ENCODE results near the gene NAA10. TPM values are rescaled to one million over a fixed set of nuclear protein-coding genes. Genes with fewer than 3 reads are reported as not detected.

The NAA10 gene
- total RNA-seq, 1 donor from 2014 or later: 156 TPM

DNA sequence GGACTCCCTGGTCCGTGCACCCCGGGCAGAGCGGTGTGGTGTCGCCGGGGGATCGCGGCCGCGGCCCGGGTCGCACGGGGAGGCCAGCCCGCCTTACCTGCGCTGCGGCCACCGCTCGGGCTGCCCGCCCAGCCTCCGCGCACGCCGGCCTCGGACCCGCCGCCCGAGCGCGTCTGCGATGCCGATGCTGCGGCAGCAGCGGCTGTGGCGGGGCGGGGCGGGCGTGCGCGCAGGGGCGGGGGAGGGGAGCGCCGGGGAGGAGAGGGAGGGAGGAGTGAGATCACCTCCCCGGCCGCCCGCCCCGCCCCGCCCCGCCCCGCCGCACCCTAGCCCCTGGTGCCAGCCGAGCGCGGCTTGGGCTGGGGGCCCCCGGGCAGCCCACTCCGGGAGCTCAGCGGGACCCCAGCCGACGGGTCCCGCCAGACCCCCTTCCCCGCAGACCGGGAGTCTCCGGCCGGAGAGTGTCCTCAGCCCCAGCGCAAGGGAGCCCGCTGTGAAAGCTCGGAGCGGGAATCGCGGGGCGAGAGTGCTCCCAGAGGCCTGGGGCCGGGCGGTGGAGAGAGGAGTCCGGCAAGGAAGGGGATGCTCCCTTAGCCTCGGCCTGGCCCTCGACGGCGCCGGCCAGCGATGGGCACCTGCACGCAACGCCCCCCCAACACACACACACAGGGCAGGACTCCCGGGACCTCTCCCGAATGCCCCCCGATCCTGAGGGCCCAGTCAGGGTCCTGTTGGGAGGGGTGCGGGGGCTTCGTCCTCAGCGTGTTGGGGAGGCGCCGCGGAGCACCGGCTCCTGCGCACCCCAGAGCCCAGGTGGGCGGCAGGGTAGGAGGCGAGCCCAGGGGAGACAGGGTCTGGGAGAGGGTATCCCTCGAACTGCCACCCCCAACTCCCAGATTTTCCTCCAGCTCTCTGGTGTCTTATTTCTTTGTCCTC is 48.6 kb downstream of the NAA10 start, which contains the start of gene L1CAM:
L1CAM (minus strand) TSS at position 206 of the 936 bp plus-strand sequence. CDS start 10,337 bp downstream, outside the sequence.
- intact Hi-C loops (cut with micrococcal nuclease): no loop called here
- DNase-seq (ENCODE audit: low spot score): no peak
- Mint-ChIP-seq H3K9me3 (no peaks in the 10 kb centered on the region), H3K36me3 (ENCODE audit: low read depth) (no peaks in the 10 kb centered on the region), H3K27me3 (ENCODE audit: insufficient read depth) (peaks cover 20% of the 10 kb centered on the region), H3K27ac (no peak within 1 kb of the TSS), H3K4me3 (peak within 1 kb of the TSS; percentile 61), H3K4me1 (ENCODE audit: low read depth) (peaks cover 4% of the 10 kb centered on the region)

DNA sequence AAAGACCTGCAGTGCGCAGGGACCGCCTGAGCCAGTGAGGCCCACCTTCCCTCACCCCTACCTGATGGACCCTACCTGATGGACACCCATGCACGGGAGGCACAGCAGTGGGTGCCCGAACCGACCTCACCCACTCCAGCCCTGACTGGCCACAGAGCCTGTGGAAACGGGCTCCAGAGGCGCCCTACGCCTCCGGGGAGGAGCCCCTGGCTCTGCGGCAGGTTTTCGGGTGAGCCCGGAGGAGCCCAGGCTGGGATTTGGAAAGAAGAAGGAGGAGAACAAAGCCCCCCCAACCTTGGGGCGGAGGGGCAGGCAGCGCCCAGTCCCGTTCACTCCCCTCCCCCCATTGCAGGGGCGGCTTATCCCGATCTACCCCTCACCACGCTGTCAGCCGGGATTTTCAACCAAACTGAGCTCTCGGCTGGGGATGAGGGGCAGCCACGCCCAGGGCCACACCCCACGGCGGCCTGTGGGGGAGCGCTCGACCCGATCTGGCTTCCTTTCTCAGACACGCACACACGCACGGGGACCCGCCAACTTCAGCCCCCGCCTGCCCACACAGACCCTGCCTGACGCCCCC is 49.5 kb downstream of the NAA10 start:
- Mint-ChIP-seq H3K4me3 (peak overlapping the region; percentile 61), H3K9me3 (no peaks in the 10 kb centered on the region), H3K27me3 (ENCODE audit: insufficient read depth) (peaks cover 20% of the 10 kb centered on the region), H3K4me1 (ENCODE audit: low read depth) (peaks cover 4% of the 10 kb centered on the region), H3K27ac (no peak overlapping the region), H3K36me3 (ENCODE audit: low read depth) (no peaks in the 10 kb centered on the region)
- DNase-seq (ENCODE audit: low spot score): no peak
- intact Hi-C loops (cut with micrococcal nuclease): no loop called here

DNA sequence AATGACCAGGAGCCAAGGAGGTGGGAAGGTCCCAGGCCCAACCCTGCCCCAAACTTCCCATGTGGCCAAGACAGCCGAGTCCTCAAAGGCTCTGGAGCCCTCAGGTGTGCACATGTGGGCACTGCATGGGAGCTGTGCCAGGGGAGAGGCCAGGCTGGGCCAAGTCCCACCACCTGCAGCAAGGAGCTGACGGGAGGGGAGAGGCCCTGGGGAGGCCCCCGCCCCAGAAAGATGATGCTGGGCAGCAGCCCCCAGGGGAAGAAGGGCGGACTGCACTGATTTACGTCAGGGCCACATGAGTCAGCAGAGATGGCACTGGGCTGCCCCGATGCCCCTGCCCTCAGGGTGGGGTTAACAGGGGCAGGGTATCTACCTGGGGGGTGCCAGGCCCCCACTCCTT is 50.2 kb downstream of the NAA10 start:
- Mint-ChIP-seq H3K9me3 (no peaks in the 10 kb centered on the region), H3K27me3 (ENCODE audit: insufficient read depth) (peaks cover 22% of the 10 kb centered on the region), H3K4me1 (ENCODE audit: low read depth) (peaks cover 4% of the 10 kb centered on the region), H3K36me3 (ENCODE audit: low read depth) (no peaks in the 10 kb centered on the region), H3K4me3 (peak overlapping the region; percentile 61), H3K27ac (no peak overlapping the region)
- DNase-seq (ENCODE audit: low spot score): no peak
- intact Hi-C loops (cut with micrococcal nuclease): no loop called here

DNA sequence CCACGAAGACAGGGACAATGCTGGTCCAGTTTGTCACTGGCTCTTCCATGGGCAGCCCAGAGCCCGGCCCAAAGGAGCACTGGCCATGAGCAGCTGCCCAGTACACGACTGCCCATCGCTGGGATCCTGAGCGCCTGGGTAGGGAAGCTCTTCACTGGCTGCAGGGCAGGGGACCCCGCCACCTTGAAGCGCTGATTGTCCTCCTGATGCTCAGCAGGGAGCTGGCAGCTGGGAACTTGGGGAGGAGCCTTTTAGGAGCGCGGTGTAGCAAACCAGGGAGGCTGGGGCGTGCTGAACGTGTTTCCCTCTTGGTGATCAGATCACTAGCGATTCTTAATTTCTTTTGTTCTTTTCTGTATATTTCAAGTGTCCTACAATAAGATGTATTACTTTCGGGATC is 50.7 kb downstream of the NAA10 start:
- peaks cover 21% of the 10 kb centered on the region for H3K27me3 Mint-ChIP-seq (ENCODE audit: insufficient read depth)
- H3K9me3 Mint-ChIP-seq: no peaks in the 10 kb centered on the region
- H3K27ac Mint-ChIP-seq: no peak overlapping the region
- H3K4me3 Mint-ChIP-seq: no peak overlapping the region
- intact Hi-C loops (cut with micrococcal nuclease): no loop called here
- no peak for DNase-seq (ENCODE audit: low spot score)
- no peaks in the 10 kb centered on the region for H3K36me3 Mint-ChIP-seq (ENCODE audit: low read depth)
- peaks cover 8% of the 10 kb centered on the region for H3K4me1 Mint-ChIP-seq (ENCODE audit: low read depth)

DNA sequence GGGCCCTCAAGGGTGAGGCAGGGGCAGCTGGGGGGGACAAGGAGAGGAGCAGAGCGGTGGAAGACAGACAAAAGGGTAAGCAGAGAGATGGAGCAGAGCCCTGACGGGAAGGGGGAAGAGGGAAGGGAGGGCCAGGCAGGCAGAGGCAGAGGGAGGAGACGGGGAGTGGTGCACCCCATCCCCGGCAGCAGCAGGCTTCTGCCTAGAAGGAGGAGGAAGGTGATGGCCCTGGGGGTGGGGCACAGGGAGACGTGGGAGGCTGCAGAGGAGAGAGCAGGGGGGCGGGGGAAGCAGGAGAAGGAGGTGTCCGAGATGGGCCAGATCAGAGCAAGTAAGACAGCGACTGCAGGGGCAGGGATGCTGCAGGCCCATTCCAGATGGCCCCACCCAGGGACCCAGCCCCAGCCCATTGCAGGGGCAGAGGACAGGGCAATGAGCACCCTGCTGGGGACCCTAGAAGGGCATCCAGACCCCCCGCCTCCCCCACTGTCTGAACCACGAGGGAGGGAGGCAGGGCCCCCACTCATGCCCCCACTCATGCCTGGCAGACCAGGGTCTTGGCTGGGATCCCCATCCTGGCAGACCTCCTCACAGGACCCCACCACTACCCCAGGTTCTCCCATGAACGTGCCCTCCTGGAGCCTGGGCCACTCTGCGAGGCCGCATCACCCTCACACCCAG is 51.5 kb downstream of the NAA10 start:
- Mint-ChIP-seq H3K36me3 (ENCODE audit: low read depth) (no peaks in the 10 kb centered on the region), H3K9me3 (no peaks in the 10 kb centered on the region), H3K27ac (no peak overlapping the region), H3K4me3 (no peak overlapping the region), H3K4me1 (ENCODE audit: low read depth) (peaks cover 17% of the 10 kb centered on the region), H3K27me3 (ENCODE audit: insufficient read depth) (peaks cover 14% of the 10 kb centered on the region)
- intact Hi-C loops (cut with micrococcal nuclease): no loop called here
- no peak for DNase-seq (ENCODE audit: low spot score)

DNA sequence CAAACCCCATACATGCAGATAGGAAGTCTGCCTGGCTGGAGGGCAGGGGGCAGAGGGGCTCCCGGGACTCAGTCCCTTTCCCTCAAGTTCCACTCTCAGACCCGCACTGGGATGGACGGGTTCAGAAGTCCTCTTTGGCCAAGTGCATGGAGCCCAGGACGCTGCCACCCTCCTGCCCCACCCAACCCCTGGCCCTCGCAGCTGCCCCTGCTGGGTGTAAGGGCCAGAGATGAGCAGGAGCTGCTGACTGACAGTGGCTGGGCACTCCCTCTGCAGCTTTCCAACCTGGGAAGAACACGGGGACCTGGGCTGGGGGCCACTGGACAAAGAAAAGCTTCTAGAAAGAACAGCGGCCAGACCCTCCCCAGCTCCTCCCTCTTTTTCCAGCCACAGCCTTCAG is 52.3 kb downstream of the NAA10 start:
- no peak for DNase-seq (ENCODE audit: low spot score)
- Mint-ChIP-seq H3K27me3 (ENCODE audit: insufficient read depth) (peaks cover 8% of the 10 kb centered on the region), H3K4me1 (ENCODE audit: low read depth) (peaks cover 19% of the 10 kb centered on the region), H3K4me3 (no peak overlapping the region), H3K9me3 (no peaks in the 10 kb centered on the region), H3K27ac (no peak overlapping the region), H3K36me3 (ENCODE audit: low read depth) (no peaks in the 10 kb centered on the region)
- intact Hi-C loops (cut with micrococcal nuclease): no loop called here

DNA sequence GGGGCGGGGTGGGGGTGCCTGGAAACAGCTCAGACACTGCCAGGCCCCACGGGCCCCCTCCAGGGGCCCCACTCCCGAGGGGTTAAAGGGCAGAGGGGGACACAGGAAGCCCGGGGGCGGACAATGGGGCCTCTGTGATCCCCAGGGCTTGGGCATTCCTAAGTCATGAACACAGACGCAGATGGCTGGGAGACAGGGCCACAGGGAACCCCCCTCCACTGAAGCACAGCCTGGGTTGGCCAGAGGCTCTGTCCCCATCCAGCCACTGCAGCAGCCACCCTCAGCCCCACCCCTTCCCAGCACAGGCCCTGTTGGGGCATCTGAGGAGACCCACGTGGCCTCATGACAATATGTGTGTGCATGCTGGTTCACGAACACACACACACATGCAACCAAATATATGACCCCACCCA is 52.7 kb downstream of the NAA10 start:
- no peak for DNase-seq (ENCODE audit: low spot score)
- Mint-ChIP-seq H3K27ac (no peak overlapping the region), H3K4me1 (ENCODE audit: low read depth) (peaks cover 19% of the 10 kb centered on the region), H3K36me3 (ENCODE audit: low read depth) (no peaks in the 10 kb centered on the region), H3K27me3 (ENCODE audit: insufficient read depth) (peaks cover 8% of the 10 kb centered on the region), H3K4me3 (no peak overlapping the region), H3K9me3 (no peaks in the 10 kb centered on the region)
- intact Hi-C loops (cut with micrococcal nuclease): no loop called here

DNA sequence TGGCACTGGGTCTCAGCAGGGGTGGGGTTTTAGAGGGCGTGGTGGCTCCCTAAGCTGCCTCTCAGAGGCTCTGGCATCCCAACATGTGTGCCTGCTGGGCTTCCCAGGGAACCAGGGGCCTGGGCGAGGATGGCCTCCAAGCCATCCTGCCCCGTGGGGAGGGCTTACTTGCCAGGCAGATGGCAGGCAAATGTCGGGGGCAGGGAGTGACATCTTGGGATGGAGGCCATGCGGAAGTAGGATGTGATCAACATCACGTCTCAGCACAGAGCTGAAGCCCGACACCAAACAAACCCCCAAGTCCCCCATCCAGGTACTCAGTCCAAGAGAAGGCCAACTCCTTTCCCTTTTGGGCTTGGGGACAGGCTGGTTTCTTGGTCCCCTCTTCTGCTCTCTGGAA is 53.6 kb downstream of the NAA10 start:
- H3K4me1 Mint-ChIP-seq (ENCODE audit: low read depth): peaks cover 21% of the 10 kb centered on the region
- intact Hi-C loops (cut with micrococcal nuclease): no loop called here
- peaks cover 8% of the 10 kb centered on the region for H3K27me3 Mint-ChIP-seq (ENCODE audit: insufficient read depth)
- no peaks in the 10 kb centered on the region for H3K9me3 Mint-ChIP-seq
- H3K27ac Mint-ChIP-seq: no peak overlapping the region
- no peak for DNase-seq (ENCODE audit: low spot score)
- H3K4me3 Mint-ChIP-seq: no peak overlapping the region
- H3K36me3 Mint-ChIP-seq (ENCODE audit: low read depth): no peaks in the 10 kb centered on the region

DNA sequence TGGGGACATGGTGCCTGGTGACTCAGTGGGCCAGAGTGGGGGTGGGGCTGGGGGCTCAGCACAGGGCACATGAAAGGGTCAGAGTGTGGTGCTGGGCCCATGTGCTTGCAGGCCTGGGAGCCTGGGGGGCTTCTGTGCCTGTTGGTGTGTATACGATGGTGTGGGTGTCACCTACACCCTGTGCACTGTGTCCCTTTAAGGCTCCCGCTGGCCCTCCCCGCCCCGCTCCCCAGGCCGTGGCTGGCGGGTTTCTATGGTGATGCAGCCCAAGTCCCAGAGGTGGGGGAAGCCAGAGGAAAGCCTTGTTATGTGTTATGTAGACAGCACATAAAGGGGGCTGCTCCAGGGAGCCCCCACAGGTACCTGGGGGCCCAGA is 54.4 kb downstream of the NAA10 start:
- H3K36me3 Mint-ChIP-seq (ENCODE audit: low read depth): no peaks in the 10 kb centered on the region
- peaks cover 8% of the 10 kb centered on the region for H3K27me3 Mint-ChIP-seq (ENCODE audit: insufficient read depth)
- no peak for DNase-seq (ENCODE audit: low spot score)
- no peak overlapping the region for H3K4me3 Mint-ChIP-seq
- no peak overlapping the region for H3K27ac Mint-ChIP-seq
- intact Hi-C loops (cut with micrococcal nuclease): no loop called here
- H3K4me1 Mint-ChIP-seq (ENCODE audit: low read depth): peaks cover 24% of the 10 kb centered on the region
- no peaks in the 10 kb centered on the region for H3K9me3 Mint-ChIP-seq

DNA sequence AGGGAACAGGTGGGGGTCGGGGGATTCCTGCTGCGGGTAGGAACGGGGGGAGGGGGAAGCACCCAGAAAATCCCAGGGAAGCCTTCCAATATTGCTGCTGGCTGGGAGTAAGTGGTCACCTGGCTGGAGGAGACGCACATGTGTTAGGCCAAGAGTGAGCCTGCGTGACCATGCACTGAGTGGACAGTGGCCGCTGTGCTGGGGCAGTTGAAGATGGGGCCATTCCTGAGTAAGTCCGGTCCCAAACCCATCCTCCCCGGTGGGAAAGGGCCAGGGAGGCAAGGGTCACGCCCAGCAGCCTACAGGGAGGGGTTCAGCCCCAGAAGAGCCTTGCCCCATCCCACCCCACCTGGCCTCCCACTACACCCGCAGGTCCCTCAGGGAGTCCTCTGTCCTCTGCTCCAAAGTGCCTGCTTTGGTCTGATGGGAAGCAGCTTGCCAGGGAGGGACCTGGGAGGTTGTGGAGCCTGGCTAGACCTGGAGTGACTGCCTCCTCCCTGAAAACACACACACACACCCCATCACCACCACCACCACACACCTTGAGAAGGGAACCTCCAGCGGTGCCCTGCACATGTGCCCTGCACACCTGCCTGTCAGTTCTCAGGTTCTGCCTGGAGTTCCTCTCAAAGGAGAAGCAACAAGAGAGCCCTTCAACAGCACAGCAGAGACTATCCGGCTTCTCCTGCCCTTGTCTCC is 54.9 kb downstream of the NAA10 start:
- intact Hi-C loops (cut with micrococcal nuclease): loop anchor here (1.0 to 5.0 kb wide), 2 partner anchors 46 to 63 kb away; partner anchors contain the start of gene ARHGAP4
- no peak for DNase-seq (ENCODE audit: low spot score)
- no peaks in the 10 kb centered on the region for H3K9me3 Mint-ChIP-seq
- H3K4me1 Mint-ChIP-seq (ENCODE audit: low read depth): peaks cover 24% of the 10 kb centered on the region
- no peaks in the 10 kb centered on the region for H3K36me3 Mint-ChIP-seq (ENCODE audit: low read depth)
- H3K4me3 Mint-ChIP-seq: no peak overlapping the region
- peaks cover 6% of the 10 kb centered on the region for H3K27me3 Mint-ChIP-seq (ENCODE audit: insufficient read depth)
- no peak overlapping the region for H3K27ac Mint-ChIP-seq
